Hematopoietic multipotent progenitor cell (in vitro differentiated cells): ENCODE data around the gene HSPB7. TPM values are rescaled to one million over a fixed set of nuclear protein-coding genes. Genes with fewer than 3 reads are reported as not detected.
"Not testable (repeated sequence)": the region's sequence is repeated elsewhere in the genome, so short reads cannot be mapped to it uniquely, and the experiment has no call there.

Experiments used
- DNase-seq, 3 donors: peaks; one replicate each; pipeline ENCODE4 v3.0.0-alpha.2; 2011 to 2015; ENCODE audit warnings: low read depth in 2 of 3, low spot score in 2 of 3
- total RNA-seq: library from RNA; depleted of rRNA; stranded (reverse); fragments of >200 nt; gene quantifications from one replicate; pipeline ENCODE4 v1.2.3, GENCODE V29; 2012

HSPB7 gene
- total RNA-seq = not detected

- no peak for DNase-seq
Measured at GRCh38 chr1:16017461-16018303, at the start of gene HSPB7. Gene HSPB7, minus strand, starts transcription at chr1:16018043. Its CDS starts 80 bp downstream, at chr1:16017963.

- DNase-seq = peak in 1 of 3 donors; percentile 59
Measured at GRCh38 chr1:16067127-16067768, 49.4 kb upstream of the HSPB7 start.

DNA sequence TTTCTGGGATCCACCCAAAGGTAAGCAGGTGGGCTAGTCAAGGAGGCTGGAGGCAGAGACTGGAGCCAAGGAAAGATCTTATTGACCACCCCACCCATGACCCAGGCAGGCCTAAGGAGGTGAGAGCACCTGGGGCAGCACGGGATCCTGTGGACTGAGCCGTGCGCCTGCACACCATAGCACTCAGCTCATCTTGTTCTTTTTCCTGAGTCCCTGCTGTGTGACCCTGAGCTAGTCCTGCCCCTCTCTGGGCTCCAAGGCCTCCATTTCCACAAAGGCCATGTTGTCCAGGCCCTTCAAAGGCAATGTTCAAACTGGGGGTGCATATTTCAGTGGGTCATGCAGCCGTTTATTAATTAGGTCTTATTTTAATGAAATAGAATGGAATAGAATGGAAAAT is 48.4 kb upstream of the HSPB7 start:
- no peak for DNase-seq

- no peak for DNase-seq
Measured at GRCh38 chr1:16065269-16065576, 47.4 kb upstream of the HSPB7 start.

- no peak for DNase-seq
Measured at GRCh38 chr1:16064536-16065268, 46.9 kb upstream of the HSPB7 start.

DNA sequence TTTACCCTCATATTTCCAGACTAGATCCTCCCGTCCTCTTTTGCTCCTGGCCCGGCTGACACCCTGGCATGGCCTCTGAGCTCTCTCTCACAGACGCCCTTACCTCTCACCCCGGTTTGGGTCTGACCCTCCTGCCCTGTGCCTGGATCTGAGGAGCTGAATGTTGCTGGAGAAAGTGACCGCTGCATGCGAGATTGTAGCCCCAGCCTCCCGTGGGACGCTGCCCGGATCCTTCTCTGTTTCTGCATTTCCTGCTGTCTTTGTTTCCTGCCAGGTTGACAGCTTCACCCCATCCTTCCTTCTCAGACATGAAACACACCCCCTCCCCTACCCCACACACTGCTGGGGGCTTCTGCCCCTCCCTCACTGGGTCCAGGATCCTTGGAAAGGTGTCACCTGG is 46.1 kb upstream of the HSPB7 start:
- DNase-seq = no peak

- no peak for DNase-seq
Measured at GRCh38 chr1:16063226-16063829, 45.5 kb upstream of the HSPB7 start.

- DNase-seq = not testable (repeated sequence)
Measured at GRCh38 chr1:16062687-16063075, 44.8 kb upstream of the HSPB7 start.

DNA sequence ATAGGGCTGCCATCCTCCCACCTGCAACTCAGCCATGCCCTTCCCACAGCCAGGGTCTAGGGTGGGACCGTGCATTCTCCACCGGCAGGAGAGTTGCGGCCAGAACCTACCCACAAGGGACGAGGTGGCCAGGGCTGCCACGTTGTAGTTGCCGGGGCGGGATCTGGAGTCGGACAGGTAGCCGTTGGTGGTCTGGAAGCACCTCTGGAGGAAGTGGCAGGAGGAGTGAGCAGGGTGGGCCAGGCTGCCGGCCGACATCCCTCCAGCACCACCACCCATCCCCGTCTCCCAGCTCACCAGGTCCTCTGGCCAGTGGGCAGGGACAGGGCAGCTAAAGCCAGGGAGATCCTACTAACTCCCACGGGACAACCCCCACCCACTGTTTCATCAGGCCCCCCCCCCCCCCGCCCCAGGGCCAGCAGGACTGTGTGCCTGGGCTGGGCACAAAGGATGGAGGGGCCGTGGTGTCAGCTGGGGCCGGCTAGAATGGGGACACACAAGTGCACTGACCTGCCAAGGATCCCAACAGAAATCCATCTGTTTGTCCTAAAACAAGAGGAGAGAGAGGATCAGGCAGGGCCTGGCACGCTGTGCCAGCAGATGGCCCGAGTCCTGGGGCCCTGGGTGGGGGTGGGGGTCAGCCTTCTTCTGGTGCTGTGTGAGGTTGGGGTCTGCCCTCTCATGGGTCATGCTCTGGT is 44.3 kb upstream of the HSPB7 start:
- not testable (repeated sequence) for DNase-seq

- no peak for DNase-seq
Measured at GRCh38 chr1:16061266-16061665, 43.4 kb upstream of the HSPB7 start.

DNA sequence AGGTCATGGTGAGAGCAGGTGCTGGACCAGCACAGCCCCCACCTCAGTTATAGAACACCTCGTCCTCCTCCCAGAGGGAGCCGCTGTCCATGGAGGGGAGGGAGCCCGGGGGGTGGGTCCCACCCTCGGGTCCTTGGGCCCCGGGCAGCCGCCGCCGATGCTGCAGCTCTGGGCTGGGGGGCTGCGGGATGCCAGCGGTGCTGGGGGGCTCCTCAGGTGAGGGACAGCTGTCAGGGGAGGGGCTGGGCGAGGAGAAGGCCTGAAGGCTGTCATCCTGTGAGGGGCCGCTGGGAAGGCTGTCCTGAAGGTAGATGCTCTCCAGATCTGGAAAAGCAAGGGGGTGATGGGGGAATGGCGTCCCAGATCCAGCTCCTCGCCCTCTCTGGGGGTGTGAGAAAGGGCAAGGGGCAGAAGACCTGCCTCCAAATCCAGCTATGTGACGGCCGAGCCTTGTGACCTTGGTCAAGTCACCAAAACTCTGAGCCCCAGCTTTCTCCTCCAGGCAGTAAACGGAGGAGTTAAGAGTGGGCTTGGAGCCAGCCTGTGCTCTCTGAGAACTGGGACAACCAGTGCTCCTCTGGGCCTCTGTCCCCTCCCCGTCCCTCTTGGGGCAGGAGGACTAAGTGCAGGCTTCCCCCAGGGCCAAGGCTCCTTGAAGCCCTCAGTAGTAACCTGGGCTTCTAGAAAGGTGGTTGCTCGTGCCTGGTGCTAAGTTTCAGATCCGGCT is 40.7 kb upstream of the HSPB7 start:
- DNase-seq = not testable (repeated sequence)

DNA sequence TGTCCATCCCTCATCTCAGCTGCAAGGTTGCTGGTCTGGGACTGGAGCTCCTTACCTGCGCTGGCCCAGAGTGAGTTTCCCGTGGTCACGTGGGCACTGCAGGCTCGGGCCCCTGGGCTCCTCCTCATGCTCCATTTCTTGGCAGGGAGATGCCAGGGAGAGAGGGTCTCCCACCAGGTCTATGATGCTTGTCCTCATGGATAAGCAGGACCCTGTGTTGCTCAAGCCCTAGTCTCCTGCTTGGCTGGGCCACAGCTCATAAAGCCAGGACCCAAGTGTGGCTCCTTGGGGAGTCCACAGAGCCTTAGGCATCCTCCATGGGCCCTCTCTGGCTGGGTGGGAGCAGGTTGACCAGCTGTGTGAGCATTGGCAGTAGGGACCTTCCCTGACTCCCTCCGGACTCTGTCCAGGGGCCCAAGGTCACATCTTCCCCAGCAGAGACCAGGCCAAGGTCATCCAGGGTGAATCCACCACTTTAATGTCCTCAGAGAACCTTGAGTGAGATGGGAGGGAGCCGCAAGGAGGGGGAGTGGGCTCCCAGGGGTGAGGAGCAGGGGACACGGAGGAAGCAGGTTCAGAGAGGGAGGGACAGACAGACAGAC is 39.6 kb upstream of the HSPB7 start:
- DNase-seq = not testable (repeated sequence)

GRCh38 chr1:16056521-16056912 is 38.7 kb upstream of the HSPB7 start:
- not testable (repeated sequence) for DNase-seq

DNA sequence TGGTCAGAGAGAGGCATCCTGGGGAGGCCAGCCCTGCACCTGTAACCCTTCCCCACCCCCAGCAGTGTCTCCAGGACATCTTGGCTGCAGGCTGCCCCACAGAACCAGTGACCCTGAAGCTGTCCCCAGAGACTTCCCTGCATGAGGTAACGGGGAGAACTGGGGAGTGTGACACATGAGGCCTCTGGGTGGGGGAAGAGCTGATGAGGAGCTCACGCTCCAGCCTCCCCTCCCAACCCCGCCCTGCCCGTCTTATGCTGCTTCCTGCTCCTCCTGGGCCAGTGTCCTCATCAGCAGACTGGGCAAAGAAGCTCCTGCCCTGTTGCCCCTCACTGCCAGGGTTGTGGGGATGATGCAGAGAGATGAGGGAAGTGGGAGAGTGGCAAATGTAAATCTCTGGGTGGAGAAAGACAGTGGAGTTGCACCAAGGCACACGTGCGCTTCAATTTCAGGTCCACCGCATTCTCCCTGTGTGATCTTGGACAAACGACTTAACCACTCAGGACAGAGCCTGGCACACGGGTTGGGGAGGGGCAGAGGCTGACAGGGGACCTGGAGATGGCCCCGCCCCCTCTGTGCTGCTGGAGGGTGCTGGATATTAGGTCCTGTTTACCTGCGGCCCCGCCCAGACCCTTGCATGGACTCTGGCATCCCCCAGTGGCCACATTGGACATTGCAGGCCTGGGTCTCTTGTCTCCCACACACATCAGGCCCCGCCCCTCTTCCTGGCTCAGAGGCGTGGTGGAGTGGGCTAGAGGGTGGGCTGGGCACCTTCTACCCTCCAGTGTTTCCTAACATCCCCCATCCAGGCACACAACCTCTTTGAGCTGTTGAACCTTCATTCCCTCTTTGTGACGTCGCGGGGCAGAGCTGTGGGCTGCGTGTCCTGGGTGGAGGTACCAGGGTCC is 38.0 kb upstream of the HSPB7 start:
- peak; percentile 61 to 92 (median 88) for DNase-seq

DNA sequence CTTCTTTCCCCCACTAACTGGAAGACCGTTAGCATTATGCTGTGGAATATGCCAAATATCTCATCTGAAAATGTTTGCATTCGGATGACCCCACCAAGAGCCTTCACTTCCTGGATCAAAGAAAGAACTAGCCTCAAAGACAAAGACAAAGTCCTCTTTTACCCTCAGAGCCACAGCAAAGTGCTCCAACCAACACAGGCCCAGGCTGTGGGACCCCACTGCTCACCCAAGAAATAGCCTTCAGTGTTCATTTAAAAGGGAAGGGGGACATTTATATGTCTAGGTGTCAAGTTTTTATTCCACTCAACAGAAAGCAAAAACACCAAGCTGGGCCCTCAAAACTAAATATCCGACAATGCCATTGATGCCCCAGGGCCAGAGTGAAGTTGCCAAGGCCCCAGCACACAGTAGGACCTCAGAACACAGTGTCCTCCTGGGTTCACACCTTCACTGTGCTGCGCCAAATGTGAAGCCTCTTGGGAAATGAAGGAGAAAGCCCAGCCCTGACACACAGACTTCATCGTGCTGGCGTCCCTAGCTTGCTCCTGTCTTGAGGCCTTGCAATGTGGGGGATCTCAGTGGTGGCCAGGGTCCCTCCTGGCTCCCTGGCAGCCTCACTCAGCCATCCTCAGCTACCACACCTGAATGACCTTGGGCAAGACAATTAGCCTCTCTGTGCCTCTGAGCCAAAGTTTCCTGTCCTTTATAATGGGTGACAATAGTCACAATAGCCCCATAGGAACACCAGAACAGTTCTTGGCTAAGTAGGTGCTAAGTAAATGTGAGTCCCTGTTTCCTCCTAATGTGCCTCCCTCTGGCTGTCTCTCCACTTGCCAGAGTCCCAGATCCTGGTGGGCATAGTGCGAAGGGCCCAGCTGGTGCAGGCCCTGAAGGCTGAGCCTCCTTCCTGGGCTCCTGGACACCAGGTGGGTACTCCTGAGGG is 37.0 kb upstream of the HSPB7 start:
- no peak for DNase-seq

GRCh38 chr1:16053781-16054502 is 36.1 kb upstream of the HSPB7 start:
- DNase-seq = peak in 2 of 3 donors; percentile 79 to 90

GRCh38 chr1:16051949-16052348 is 34.1 kb upstream of the HSPB7 start:
- DNase-seq = not testable (repeated sequence)
